IMR-90 (cell line): ENCODE data around the gene FKBP14. TPM values are rescaled to one million over a fixed set of nuclear protein-coding genes. Genes with fewer than 3 reads are reported as not detected.

Source experiments
- ATAC-seq: fragments of 200-7000 bp; cut with Tn5 transposase; 2 replicates; pipeline ENCODE4 v1.9.1; 2020; ENCODE audit warnings: low read depth, mild to moderate bottlenecking, moderate library complexity
- BruUV-seq: library from RNA; stranded (reverse); fragments of 400-500 nt; replicated peaks from 2 replicates; lab custom pipeline; 2021; lab: Mats Ljungman, UMichigan
- CTCF ChIA-PET: fragments of 300-600 bp; formaldehyde crosslinking; extraction: SDS; loops from one replicate; lab custom pipeline; 2021; ENCODE audit warnings: antibody characterized with exemption; lab: Yijun Ruan, JAX
- POLR2A ChIA-PET: fragments of 300-600 bp; sonication (Branson Sonifier 250); formaldehyde crosslinking; loops from one replicate; lab custom pipeline; 2022; ENCODE audit warnings: antibody characterized with exemption; ENCODE audit not compliant: unreplicated experiment; lab: Charles Lee
- DNase-seq: peaks from one replicate; pipeline ENCODE4 v3.0.0; 2013
- H2AFZ ChIP-seq: replicated peaks from 2 replicates; pipeline ENCODE3; 2013; ENCODE audit warnings: low read length, mild to moderate bottlenecking; ENCODE audit not compliant: poor library complexity
- H2AK5ac ChIP-seq: 2 replicates; pipeline ENCODE4 v1.6.1; 2013; ENCODE audit warnings: low read depth, low read length, inconsistent platforms
- H2AK9ac ChIP-seq: replicated peaks from 2 replicates; pipeline ENCODE3; 2013; ENCODE audit warnings: mild to moderate bottlenecking, low read depth, low read length, moderate library complexity; ENCODE audit not compliant: poor library complexity
- H2BK120ac ChIP-seq: 2 replicates; pipeline ENCODE4 v1.6.1; 2013; ENCODE audit warnings: low read depth, low read length, inconsistent platforms
- H2BK15ac ChIP-seq: 3 replicates; pipeline ENCODE4 v1.6.1; 2013; ENCODE audit warnings: low read depth, low read length, inconsistent platforms
- H2BK20ac ChIP-seq: 2 replicates; pipeline ENCODE4 v1.6.1; 2013; ENCODE audit warnings: low read depth, mild to moderate bottlenecking, inconsistent platforms, low read length, moderate library complexity
- H2BK5ac ChIP-seq: 2 replicates; pipeline ENCODE4 v1.6.1; 2013; ENCODE audit warnings: mild to moderate bottlenecking, low read depth, low read length, inconsistent platforms; ENCODE audit not compliant: poor library complexity, severe bottlenecking
- H3K14ac ChIP-seq: replicated peaks from 2 replicates; pipeline ENCODE4 v1.6.1; 2013; ENCODE audit warnings: low read depth, low read length, inconsistent platforms
- H3K18ac ChIP-seq: 2 replicates; pipeline ENCODE4 v1.6.1; 2013; ENCODE audit warnings: low read depth, low read length, control low read depth
- H3K23ac ChIP-seq: 2 replicates; pipeline ENCODE4 v1.6.1; 2013; ENCODE audit warnings: low read depth, low read length, inconsistent platforms
- H3K27ac ChIP-seq: 2 replicates; pipeline ENCODE4 v1.5.1; 2013; ENCODE audit warnings: mild to moderate bottlenecking, control low read depth, low read length; ENCODE audit not compliant: insufficient read depth
- H3K27me3 ChIP-seq: 2 replicates; pipeline ENCODE4 v1.6.1; 2013; ENCODE audit warnings: low read length; ENCODE audit not compliant: control insufficient read depth, insufficient read depth
- H3K36me3 ChIP-seq: 2 replicates; pipeline ENCODE4 v1.6.1; 2013; ENCODE audit warnings: low read length, mixed read lengths; ENCODE audit not compliant: control insufficient read depth, insufficient read depth
- H3K4ac ChIP-seq: 2 replicates; pipeline ENCODE4 v1.6.1; 2013; ENCODE audit warnings: low read depth, low read length, inconsistent platforms
- H3K4me1 ChIP-seq: 2 replicates; pipeline ENCODE4 v1.6.1; 2013; ENCODE audit warnings: low read length, mixed read lengths; ENCODE audit not compliant: control insufficient read depth, insufficient read depth
- H3K4me2 ChIP-seq: 2 replicates; pipeline ENCODE4 v1.6.1; 2013; ENCODE audit warnings: low read depth, mild to moderate bottlenecking, control low read depth, low read length, moderate library complexity
- H3K4me3 ChIP-seq: 2 replicates; pipeline ENCODE4 v1.5.1; 2013; ENCODE audit warnings: low read depth, mild to moderate bottlenecking, control low read depth, low read length, moderate library complexity; ENCODE audit not compliant: insufficient read depth
- H3K56ac ChIP-seq: 2 replicates; pipeline ENCODE4 v1.6.1; 2013; ENCODE audit warnings: low read length, inconsistent platforms; ENCODE audit not compliant: insufficient read depth; ENCODE audit errors: extremely low read depth
- H3K79me1 ChIP-seq, 2 experiments: 2 replicates each; pipeline ENCODE4 v1.6.1; 2013; ENCODE audit warnings: low read length in 2 of 2, inconsistent platforms in 1 of 2, low read depth in 1 of 2
- H3K9ac ChIP-seq: 2 replicates; pipeline ENCODE4 v1.6.1; 2013; ENCODE audit warnings: low read depth, low read length, control low read depth
- H3K9me1 ChIP-seq: 2 replicates; pipeline ENCODE4 v1.6.1; 2013; ENCODE audit warnings: low read length, inconsistent platforms; ENCODE audit not compliant: insufficient read depth
- H3K9me3 ChIP-seq: 2 replicates; pipeline ENCODE4 v1.6.1; 2013; ENCODE audit warnings: low read length; ENCODE audit not compliant: control insufficient read depth, insufficient read depth
- H4K20me1 ChIP-seq: 2 replicates; pipeline ENCODE4 v1.6.1; 2013; ENCODE audit warnings: low read length, inconsistent platforms; ENCODE audit not compliant: insufficient read depth
- H4K5ac ChIP-seq: 2 replicates; pipeline ENCODE4 v1.6.1; 2013; ENCODE audit warnings: mild to moderate bottlenecking, low read depth, low read length, control low read depth
- H4K8ac ChIP-seq, 2 experiments: 2 replicates each; pipeline ENCODE4 v1.6.1; 2013; ENCODE audit warnings: low read depth in 2 of 2, low read length in 2 of 2, control low read depth in 1 of 2, inconsistent platforms in 1 of 2
- H4K91ac ChIP-seq: 2 replicates; pipeline ENCODE4 v1.6.1; 2013; ENCODE audit warnings: low read depth, low read length, inconsistent platforms; ENCODE audit not compliant: insufficient read depth
- BHLHE40 ChIP-seq: fragments of 150-350 bp; IDR thresholded peaks from 2 replicates; pipeline ENCODE4 v1.6.1; 2016; ENCODE audit warnings: mild to moderate bottlenecking, low read depth, low read length
- CEBPB ChIP-seq: IDR thresholded peaks from 2 replicates; pipeline ENCODE4 v1.6.1; 2012; ENCODE audit warnings: low read depth, low read length, improper control_type of control experiment
- CHD1 ChIP-seq: IDR thresholded peaks from 2 replicates; pipeline ENCODE4 v1.6.1; 2012; ENCODE audit warnings: low read depth, low read length, improper control_type of control experiment
- CTCF ChIP-seq: conservative IDR thresholded peaks from 2 replicates; pipeline ENCODE4 v1.5.1; 2012; ENCODE audit warnings: mild to moderate bottlenecking, low read depth, low read length, improper control_type of control experiment
- ELK1 ChIP-seq: fragments of 150-350 bp; IDR thresholded peaks from 2 replicates; pipeline ENCODE4 v1.6.1; 2016; ENCODE audit warnings: low read depth, mild to moderate bottlenecking, low read length, moderate library complexity, borderline replicate concordance
- FOS ChIP-seq: fragments of 150-350 bp; IDR thresholded peaks from 2 replicates; pipeline ENCODE4 v1.6.1; 2016; ENCODE audit warnings: low read depth, low read length
- MAFK ChIP-seq: IDR thresholded peaks from 2 replicates; pipeline ENCODE4 v1.6.1; 2012; ENCODE audit warnings: low read depth, low read length, improper control_type of control experiment
- MAZ ChIP-seq: IDR thresholded peaks from 2 replicates; pipeline ENCODE4 v1.6.1; 2012; ENCODE audit warnings: low read depth, mild to moderate bottlenecking, low read length, improper control_type of control experiment, moderate library complexity, borderline replicate concordance
- MXI1 ChIP-seq: IDR thresholded peaks from 2 replicates; pipeline ENCODE4 v1.6.1; 2012; ENCODE audit warnings: low read depth, mild to moderate bottlenecking, low read length, moderate library complexity, borderline replicate concordance
- NFE2L2 ChIP-seq: fragments of 150-350 bp; IDR thresholded peaks from 2 replicates; pipeline ENCODE4 v1.6.1; 2016; ENCODE audit warnings: low read depth, mild to moderate bottlenecking, low read length
- POLR2A ChIP-seq: IDR thresholded peaks from 2 replicates; pipeline ENCODE4 v1.6.1; 2012; ENCODE audit warnings: mild to moderate bottlenecking, low read depth, low read length
- RAD21 ChIP-seq: IDR thresholded peaks from 2 replicates; pipeline ENCODE4 v1.6.1; 2012; ENCODE audit warnings: low read length, improper control_type of control experiment
- RCOR1 ChIP-seq: IDR thresholded peaks from 2 replicates; pipeline ENCODE4 v1.6.1; 2012; ENCODE audit warnings: mild to moderate bottlenecking, low read length, improper control_type of control experiment; ENCODE audit not compliant: insufficient replicate concordance
- RFX5 ChIP-seq: IDR thresholded peaks from 2 replicates; pipeline ENCODE4 v1.8.0; 2012; ENCODE audit warnings: low read depth, mild to moderate bottlenecking, low read length, moderate library complexity
- SMC3 ChIP-seq: fragments of 150-350 bp; IDR thresholded peaks from 2 replicates; pipeline ENCODE4 v1.6.1; 2016; ENCODE audit warnings: low read depth, mild to moderate bottlenecking, antibody characterized with exemption, low read length, moderate library complexity
- USF2 ChIP-seq: fragments of 150-350 bp; IDR thresholded peaks from 2 replicates; pipeline ENCODE4 v1.6.1; 2017; ENCODE audit warnings: mild to moderate bottlenecking, antibody characterized with exemption, low read length, low read depth
- WGBS, 2 experiments: methylation state at CpG; one replicate each; pipeline versions ENCODE4 v1.1.5 to v1.1.7; 2013; ENCODE audit warnings: missing lambda C conversion rate in 2 of 2; ENCODE audit not compliant: insufficient read length in 1 of 2; ENCODE audit errors: extremely low coverage in 2 of 2; 5-methylcytosine and 5-hydroxymethylcytosine counted together
- dilution Hi-C: fragments of 300-500 bp; cut with HindIII; formaldehyde crosslinking; loops from one replicate; pipeline ENCODE4 v1.14.3; 2018; ENCODE audit warnings: low sequenced_read_pairs; ENCODE audit not compliant: unreplicated experiment
- in situ Hi-C: fragments of 300-500 bp; cut with MboI; formaldehyde crosslinking; loops from 3 replicates; pipeline ENCODE4 v1.14.3; 2019; ENCODE audit warnings: low sequenced_read_pairs, inconsistent platforms, mixed read lengths
- intact Hi-C: fragments of 100-400 bp; cut with micrococcal nuclease; formaldehyde crosslinking; loops from 2 replicates; pipeline ENCODE4 v1.10.0; 2022
- polyA plus RNA-seq, 3 experiments: library from polyadenylated mRNA; depleted of rRNA; stranded (reverse); fragments of >200 nt; gene quantifications; 2 replicates each; pipeline ENCODE4 v1.2.3, GENCODE V29; 2012; ENCODE audit warnings: low replicate concordance in 1 of 3
- total RNA-seq: library from RNA; depleted of rRNA; stranded (reverse); fragments of >200 nt; gene quantifications from 2 replicates; pipeline ENCODE4 v1.2.3, GENCODE V29; 2012

Gene FKBP14
- total and polyA plus RNA-seq, 2 of the 4 experiments (the other 2 are of a cell fraction): 26.3 to 27.1 TPM

- dilution Hi-C loops: no loop called here
- no peak overlapping the region for H4K5ac ChIP-seq
- H3K4me1 ChIP-seq: peaks cover 4% of the 10 kb centered on the region; the same call in 1 of the 2 replicates
- peaks cover 14% of the 10 kb centered on the region for H3K9me1 ChIP-seq
- no peak overlapping the region for H3K4me2 ChIP-seq
- no peak overlapping the region for H3K56ac ChIP-seq
- H2BK120ac ChIP-seq: no peak overlapping the region
- H2AFZ ChIP-seq: no peak overlapping the region
- H3K14ac ChIP-seq: no peak overlapping the region
- H3K36me3 ChIP-seq: peaks cover 17% of the 10 kb centered on the region
- intact Hi-C loops: no loop called here
- no peak overlapping the region for H3K27ac ChIP-seq
- no peak overlapping the region for H3K4me3 ChIP-seq
- no peak overlapping the region for H2BK5ac ChIP-seq
- H3K4ac ChIP-seq: no peak overlapping the region
- H2BK15ac ChIP-seq: no peak overlapping the region
- no peaks in the 10 kb centered on the region for H3K9me3 ChIP-seq
- DNase-seq (no peak), ATAC-seq (no peak; the same call in 1 of the 2 replicates)
- WGBS, 2 experiments: no CpG with 5 or more reads among the region's 1 CpG
- H3K79me1 ChIP-seq: peaks cover 36 to 77% of the 10 kb centered on the region in 2 experiments
- no peak overlapping the region for H4K91ac ChIP-seq
- no peaks in the 10 kb centered on the region for H3K27me3 ChIP-seq
- no peak overlapping the region for H2BK20ac ChIP-seq
- no peak overlapping the region for H3K23ac ChIP-seq
- H3K9ac ChIP-seq: no peak overlapping the region
- no peak overlapping the region for H2AK9ac ChIP-seq
- H3K18ac ChIP-seq: no peak overlapping the region
- CTCF ChIA-PET: no interaction called here
- no peak for TF ChIP-seq RFX5
- TF ChIP-seq SMC3: no peak
- TF ChIP-seq FOS: no peak
- no peak for TF ChIP-seq MXI1
- no peak for TF ChIP-seq MAZ
- TF ChIP-seq RCOR1: no peak
- no peak for TF ChIP-seq MAFK
- no peak for TF ChIP-seq CHD1
- no peak for TF ChIP-seq POLR2A
- no peak for TF ChIP-seq ELK1
- no peak for TF ChIP-seq BHLHE40
- no peak for TF ChIP-seq CTCF
- no peak for TF ChIP-seq RAD21
- no peak for TF ChIP-seq CEBPB
- TF ChIP-seq USF2: no peak
- TF ChIP-seq NFE2L2: no peak
- POLR2A ChIA-PET: no interaction called here
- in situ Hi-C loops: no loop called here
- no peak overlapping the region for H2AK5ac ChIP-seq
- H4K8ac ChIP-seq: no peak overlapping the region
- H4K20me1 ChIP-seq: peaks cover 60% of the 10 kb centered on the region
- no TSS peak for BruUV-seq
Observed at GRCh38 chr7:29970158-29970557, 56.3 kb downstream of the FKBP14 start.
